Neural cell (in vitro differentiated cells): ENCODE results near the gene FBRSL1. TPM values are rescaled to one million over a fixed set of nuclear protein-coding genes. Genes with fewer than 3 reads are reported as not detected.

Experiments
- H2AFZ ChIP-seq: fragments of 200-600, 300-800 bp; sonication (generic), shearing (Covaris generic); 2 replicates; pipeline ENCODE4 v1.6.0; 2014; ENCODE audit warnings: low read depth, mild to moderate bottlenecking, antibody characterized with exemption, low read length, moderate library complexity
- H3F3A ChIP-seq: fragments of 200-600 bp; shearing (Covaris generic); 2 replicates; pipeline ENCODE4 v1.6.1; 2016; ENCODE audit warnings: mild to moderate bottlenecking, moderate library complexity, mixed read lengths, antibody characterized with exemption, low read length; ENCODE audit not compliant: insufficient read depth, poor library complexity, severe bottlenecking
- H3K27ac ChIP-seq: fragments of 200-600, 300-800 bp; sonication (generic), shearing (Covaris generic); 2 replicates; pipeline ENCODE4 v1.5.1; 2014; ENCODE audit warnings: mild to moderate bottlenecking, low read length, moderate library complexity
- H3K27me3 ChIP-seq: fragments of 300-800, 200-600 bp; sonication (generic), shearing (Covaris generic); 2 replicates; pipeline ENCODE4 v1.6.0; 2014; ENCODE audit warnings: mild to moderate bottlenecking, low read depth, low read length, moderate library complexity; ENCODE audit not compliant: insufficient read depth
- H3K36me3 ChIP-seq: fragments of 300-800, 200-600 bp; sonication (generic), shearing (Covaris generic); 2 replicates; pipeline ENCODE4 v1.5.1; 2014; ENCODE audit warnings: mild to moderate bottlenecking, antibody characterized with exemption, low read length, moderate library complexity; ENCODE audit not compliant: insufficient read depth
- H3K4me2 ChIP-seq: fragments of 300-800, 200-600 bp; sonication (generic), shearing (Covaris generic); 2 replicates; pipeline ENCODE4 v1.6.0; 2014; ENCODE audit warnings: mild to moderate bottlenecking, low read length
- H3K4me3 ChIP-seq: fragments of 300-800, 200-600 bp; sonication (generic), shearing (Covaris generic); 2 replicates; pipeline ENCODE4 v1.5.1; 2014; ENCODE audit warnings: mild to moderate bottlenecking, low read length, moderate library complexity
- H3K79me2 ChIP-seq: fragments of 200-600 bp; shearing (Covaris generic); replicated peaks from 2 replicates; pipeline ENCODE4 v1.6.0; 2014; ENCODE audit warnings: mild to moderate bottlenecking, low read length, moderate library complexity; ENCODE audit not compliant: insufficient read depth
- H3K9ac ChIP-seq: fragments of 300-800, 200-600 bp; sonication (generic), shearing (Covaris generic); 2 replicates; pipeline ENCODE4 v1.6.1; 2016; ENCODE audit warnings: mild to moderate bottlenecking, low read length, mixed read lengths
- H3K9me2 ChIP-seq: fragments of 200-600 bp; shearing (Covaris generic); 2 replicates; pipeline ENCODE4 v1.6.1; 2016; ENCODE audit warnings: mild to moderate bottlenecking, low read length, mixed read lengths; ENCODE audit not compliant: insufficient read depth
- H3K9me3 ChIP-seq: fragments of 200-600, 300-800 bp; sonication (generic), shearing (Covaris generic); 2 replicates; pipeline ENCODE4 v1.6.1; 2016; ENCODE audit warnings: mild to moderate bottlenecking, mixed run types, low read length, moderate library complexity, mixed read lengths
- H4K20me1 ChIP-seq: fragments of 200-600 bp; shearing (Covaris generic); 2 replicates; pipeline ENCODE4 v1.6.1; 2016; ENCODE audit warnings: mild to moderate bottlenecking, mixed run types; ENCODE audit not compliant: insufficient read depth
- CTCF ChIP-seq: fragments of 450-650 bp; IDR thresholded peaks from 2 replicates; pipeline ENCODE4 v1.5.1; 2014; ENCODE audit warnings: antibody characterized with exemption, mild to moderate bottlenecking, moderate library complexity; ENCODE audit not compliant: poor library complexity, severe bottlenecking
- EP300 ChIP-seq: fragments of 450-650 bp; conservative IDR thresholded peaks from 2 replicates; pipeline ENCODE4 v1.6.1; 2014; ENCODE audit warnings: antibody characterized with exemption, mild to moderate bottlenecking, moderate library complexity; ENCODE audit not compliant: poor library complexity, severe bottlenecking
- EZH2 ChIP-seq: fragments of 200-600, 300-800 bp; shearing (Covaris generic), sonication (generic); IDR thresholded peaks from 2 replicates; pipeline ENCODE4 v1.6.1; 2014; ENCODE audit warnings: antibody characterized with exemption, low read length, borderline replicate concordance, mild to moderate bottlenecking; ENCODE audit not compliant: insufficient read depth, poor library complexity, severe bottlenecking
- MXI1 ChIP-seq: fragments of 450-650 bp; conservative IDR thresholded peaks from 2 replicates; pipeline ENCODE4 v1.6.1; 2014; ENCODE audit warnings: antibody characterized with exemption, mild to moderate bottlenecking; ENCODE audit not compliant: poor library complexity, severe bottlenecking
- POLR2AphosphoS5 ChIP-seq: IDR thresholded peaks from 2 replicates; pipeline ENCODE4 v1.6.1; 2012
- RAD21 ChIP-seq: fragments of 450-650 bp; conservative IDR thresholded peaks from 2 replicates; pipeline ENCODE4 v1.6.1; 2014; ENCODE audit warnings: antibody characterized with exemption, mild to moderate bottlenecking, moderate library complexity
- REST ChIP-seq: IDR thresholded peaks from 2 replicates; pipeline ENCODE4 v1.6.1; 2012; ENCODE audit warnings: borderline replicate concordance
- SMC3 ChIP-seq: fragments of 450-650 bp; conservative IDR thresholded peaks from 2 replicates; pipeline ENCODE4 v1.6.1; 2014; ENCODE audit warnings: antibody characterized with exemption, mild to moderate bottlenecking, moderate library complexity; ENCODE audit not compliant: poor library complexity
- TAF1 ChIP-seq: IDR thresholded peaks from 2 replicates; pipeline ENCODE4 v1.6.1; 2012; ENCODE audit warnings: low read depth
- polyA plus RNA-seq: library from polyadenylated mRNA; depleted of rRNA; stranded (reverse); fragments of >200 nt; gene quantifications from 2 replicates; pipeline ENCODE4 v1.2.3, GENCODE V29; 2014

The FBRSL1 gene
- polyA plus RNA-seq, 1 donor from 2014 or later, result 11.9 TPM

- TF ChIP-seq SMC3, result no peak
- TF ChIP-seq EZH2, result no peak
- TF ChIP-seq POLR2AphosphoS5, result no peak
Measured at GRCh38 chr12:132502882-132503193, 12.9 kb downstream of the FBRSL1 start (continued).

GRCh38 chr12:132503618-132504204 lies 13.8 kb downstream of the FBRSL1 start:
- no peak overlapping the region for H3K4me3 ChIP-seq

More at GRCh38 chr12:132503618-132504204, 13.8 kb downstream of the FBRSL1 start:
- H3K36me3 ChIP-seq, result no peaks in the 10 kb centered on the region
- no peak overlapping the region for H3K9ac ChIP-seq
- no peak overlapping the region for H3K27ac ChIP-seq
- no peak overlapping the region for H3K4me2 ChIP-seq
- H3K27me3 ChIP-seq, result no peaks in the 10 kb centered on the region
- H3K79me2 ChIP-seq, result peaks cover 33% of the 10 kb centered on the region
- H3F3A ChIP-seq, result no peaks in the 10 kb centered on the region
- H3K9me3 ChIP-seq, result no peaks in the 10 kb centered on the region
- no peak overlapping the region for H2AFZ ChIP-seq
- H4K20me1 ChIP-seq, result peaks cover 4% of the 10 kb centered on the region
- no peaks in the 10 kb centered on the region for H3K9me2 ChIP-seq
- TF ChIP-seq SMC3 (no peak), POLR2AphosphoS5 (no peak), MXI1 (no peak), TAF1 (no peak), EP300 (no peak), REST (no peak), EZH2 (no peak), RAD21 (no peak), CTCF (no peak)
